ENCODE results near the gene CAMSAP2.

CAMSAP2 gene

GRCh38 chr1:200733907-200734306, 4.8 kb upstream of the CAMSAP2 start:
- H3K27me3 ChIP-seq (ENCODE audit: insufficient read depth, low read length), result no peaks in the 10 kb centered on the region
- peaks cover 5% of the 10 kb centered on the region for H3K4me1 ChIP-seq (ENCODE audit: insufficient read depth, low read length, severe bottlenecking)
- no peaks in the 10 kb centered on the region for H4K20me1 ChIP-seq (ENCODE audit: insufficient read depth, low read length)
- H2AFZ ChIP-seq (ENCODE audit: low read length), result no peak overlapping the region
- no peaks in the 10 kb centered on the region for H3F3A ChIP-seq (ENCODE audit: insufficient read depth, low read length)
- H3K4me3 ChIP-seq (ENCODE audit: low read depth, low read length, poor library complexity, severe bottlenecking), result no peak overlapping the region
- TF ChIP-seq EZH2 (IDR thresholded peaks at IDR 0.05; ENCODE audit: borderline replicate concordance, low read length), result no peak
- no peak for TF ChIP-seq CTCF (IDR thresholded peaks at IDR 0.05; ENCODE audit: low read length)
- no peaks in the 10 kb centered on the region for H3K79me2 ChIP-seq (ENCODE audit: insufficient read depth, low read length)
- H3K36me3 ChIP-seq (ENCODE audit: insufficient read depth, low read length), result no peaks in the 10 kb centered on the region
- no peaks in the 10 kb centered on the region for H3K9me3 ChIP-seq (ENCODE audit: low read length)
- H3K4me2 ChIP-seq (ENCODE audit: low read length), result no peak overlapping the region
- no peaks in the 10 kb centered on the region for H3K9me2 ChIP-seq (ENCODE audit: low read depth, low read length)
- H3K9ac ChIP-seq (ENCODE audit: low read length), result no peak overlapping the region
- no peak overlapping the region for H3K27ac ChIP-seq (ENCODE audit: low read depth, low read length, poor library complexity, severe bottlenecking)

- Histone ChIP-seq H3K9me2 (ENCODE audit: low read depth, low read length) (no peaks in the 10 kb centered on the region), H3K36me3 (ENCODE audit: insufficient read depth, low read length) (no peaks in the 10 kb centered on the region), H3K79me2 (ENCODE audit: insufficient read depth, low read length) (no peaks in the 10 kb centered on the region), H3K27ac (ENCODE audit: low read depth, low read length, poor library complexity, severe bottlenecking) (no peak overlapping the region), H3K4me2 (ENCODE audit: low read length) (peak overlapping the region; percentile 82; the same call in 1 of the 2 replicates), H2AFZ (ENCODE audit: low read length) (peak overlapping the region; percentile 44; the same call in 1 of the 2 replicates), H3K9me3 (ENCODE audit: low read length) (no peaks in the 10 kb centered on the region), H3K27me3 (ENCODE audit: insufficient read depth, low read length) (no peaks in the 10 kb centered on the region), H3K4me1 (ENCODE audit: insufficient read depth, low read length, severe bottlenecking) (peaks cover 13% of the 10 kb centered on the region), H3F3A (ENCODE audit: insufficient read depth, low read length) (no peaks in the 10 kb centered on the region), H3K4me3 (ENCODE audit: low read depth, low read length, poor library complexity, severe bottlenecking) (peak overlapping the region; percentile 76), H3K9ac (ENCODE audit: low read length) (peak overlapping the region; percentile 47; the same call in 1 of the 2 replicates), H4K20me1 (ENCODE audit: insufficient read depth, low read length) (no peaks in the 10 kb centered on the region)
- TF ChIP-seq EZH2 (IDR thresholded peaks at IDR 0.05; ENCODE audit: borderline replicate concordance, low read length), result no peak
These were observed 924 bp upstream of the CAMSAP2 start for GRCh38 chr1:200737647-200738291.

GRCh38 chr1:200738949-200739651, 407 bp downstream of the CAMSAP2 start:
- Histone ChIP-seq H3K4me1 (ENCODE audit: insufficient read depth, low read length, severe bottlenecking) (peaks cover 13% of the 10 kb centered on the region), H3K9ac (ENCODE audit: low read length) (peak overlapping the region; percentile 50), H3F3A (ENCODE audit: insufficient read depth, low read length) (no peaks in the 10 kb centered on the region), H3K27ac (ENCODE audit: low read depth, low read length, poor library complexity, severe bottlenecking) (no peak overlapping the region), H3K4me3 (ENCODE audit: low read depth, low read length, poor library complexity, severe bottlenecking) (peak overlapping the region; percentile 76), H4K20me1 (ENCODE audit: insufficient read depth, low read length) (no peaks in the 10 kb centered on the region), H3K9me3 (ENCODE audit: low read length) (no peaks in the 10 kb centered on the region), H3K36me3 (ENCODE audit: insufficient read depth, low read length) (no peaks in the 10 kb centered on the region), H3K4me2 (ENCODE audit: low read length) (peak overlapping the region; percentile 70), H3K27me3 (ENCODE audit: insufficient read depth, low read length) (no peaks in the 10 kb centered on the region), H2AFZ (ENCODE audit: low read length) (no peak overlapping the region), H3K9me2 (ENCODE audit: low read depth, low read length) (no peaks in the 10 kb centered on the region), H3K79me2 (ENCODE audit: insufficient read depth, low read length) (no peaks in the 10 kb centered on the region)
- TF ChIP-seq EZH2 (IDR thresholded peaks at IDR 0.05; ENCODE audit: borderline replicate concordance, low read length) (no peak), CTCF (IDR thresholded peaks at IDR 0.05; ENCODE audit: low read length) (no peak)
